Activated CD8-positive, alpha-beta T cell treated with anti-CD3 and anti-CD28 coated beads, Interleukin-2, amount 10 ng/mL, durations not matched to agents 7 days and 5 days (primary cell): Measurements from ENCODE around the gene BOD1L2. TPM values are rescaled to one million over a fixed set of nuclear protein-coding genes. Genes with fewer than 3 reads are reported as not detected.

ENCODE experiments used
- total RNA-seq, 2 experiments: library from RNA; stranded (reverse); gene quantifications; one replicate each; pipeline ENCODE4 v1.2.3, GENCODE V29; 2021

The BOD1L2 gene
- total RNA-seq, 2 experiments from 2014 or later = not detected

Other genes starting within 250 kb of the BOD1L2 start
- gene ST8SIA3, start 205.5 kb downstream of the BOD1L2 start, total RNA-seq = not detected